ENCODE measurements around the gene CAMKMT. TPM values are rescaled to one million over a fixed set of nuclear protein-coding genes. Genes with fewer than 3 reads are reported as not detected.

Gene CAMKMT
- total RNA-seq, 2 donors from 2014 or later, result 12.0 to 12.6 TPM

DNA sequence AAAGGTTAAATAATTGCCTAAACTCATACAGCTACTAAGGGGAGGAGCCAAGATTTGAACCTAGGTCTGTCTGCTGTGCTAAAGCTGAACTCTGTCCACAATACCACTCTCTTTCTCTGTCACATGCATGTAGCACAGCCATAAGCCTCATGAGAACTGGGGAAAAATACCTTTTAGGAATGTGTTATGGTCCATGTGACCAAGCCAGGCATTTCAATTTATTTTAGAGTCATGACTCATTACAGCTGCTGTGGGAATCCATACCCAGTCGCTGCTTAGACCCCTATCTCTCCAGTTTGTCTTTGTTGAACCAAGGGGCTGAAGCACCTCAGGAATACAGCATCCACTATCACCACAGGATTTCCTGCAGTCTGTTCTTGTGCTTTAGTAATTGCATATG, 379.8 kb downstream of the CAMKMT start:
- no peak for DNase-seq (ENCODE audit: low spot score)
- intact Hi-C loops (cut with DNase I), result no loop called here

GRCh38 chr2:44742057-44742456, 380.3 kb downstream of the CAMKMT start:
- DNase-seq (ENCODE audit: low spot score), result no peak
- intact Hi-C loops (cut with DNase I), result no loop called here

GRCh38 chr2:44743473-44743872, 381.7 kb downstream of the CAMKMT start:
- no peak for DNase-seq (ENCODE audit: low spot score)
- intact Hi-C loops (cut with DNase I), result no loop called here

DNA sequence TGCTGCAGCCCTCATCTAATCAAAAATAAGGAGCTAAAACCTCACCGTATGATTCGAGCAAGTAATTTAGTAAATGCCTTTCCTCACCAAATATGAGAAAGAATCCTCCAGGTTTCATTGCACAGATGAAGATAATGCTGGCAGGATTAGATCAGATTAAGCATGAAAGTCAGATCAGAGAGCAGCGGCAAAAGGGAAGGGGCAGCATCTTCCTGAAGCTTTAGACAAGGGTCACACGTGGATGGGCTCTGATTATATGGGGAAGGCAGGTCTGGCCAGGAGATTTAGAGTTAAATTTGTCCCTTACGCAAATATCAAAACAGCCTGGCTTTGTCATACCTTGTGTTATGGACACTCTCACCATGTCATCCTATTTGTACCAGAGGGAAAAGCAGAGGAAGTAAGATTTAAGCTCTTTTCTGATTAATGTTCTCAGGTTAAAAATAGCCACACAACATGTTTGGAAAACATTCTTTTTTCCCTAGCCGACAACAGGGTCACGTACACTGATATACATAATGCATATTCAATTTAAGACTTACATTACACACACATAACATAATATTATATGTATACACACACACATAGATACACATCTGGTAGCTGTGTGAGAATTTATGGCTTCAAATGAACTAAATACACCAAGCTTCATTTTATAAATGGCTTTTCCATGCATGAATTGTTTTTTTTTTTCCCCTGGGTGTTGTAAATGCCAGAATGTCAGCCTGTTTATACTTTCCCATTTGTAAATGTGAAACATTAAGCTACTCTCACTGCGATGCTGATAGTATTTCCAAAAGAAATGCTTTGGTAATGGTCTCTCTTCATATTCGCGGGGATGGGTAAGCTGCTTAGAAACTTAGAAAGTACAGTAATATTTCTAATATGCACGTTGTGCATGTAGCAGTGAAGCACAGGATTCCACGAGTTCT, 383.5 kb downstream of the CAMKMT start:
- no peak for DNase-seq (ENCODE audit: low spot score)
- intact Hi-C loops (cut with DNase I), result no loop called here

GRCh38 chr2:44745922-44746766, 384.4 kb downstream of the CAMKMT start:
- intact Hi-C loops (cut with DNase I), result no loop called here
- DNase-seq (ENCODE audit: low spot score), result no peak

DNA sequence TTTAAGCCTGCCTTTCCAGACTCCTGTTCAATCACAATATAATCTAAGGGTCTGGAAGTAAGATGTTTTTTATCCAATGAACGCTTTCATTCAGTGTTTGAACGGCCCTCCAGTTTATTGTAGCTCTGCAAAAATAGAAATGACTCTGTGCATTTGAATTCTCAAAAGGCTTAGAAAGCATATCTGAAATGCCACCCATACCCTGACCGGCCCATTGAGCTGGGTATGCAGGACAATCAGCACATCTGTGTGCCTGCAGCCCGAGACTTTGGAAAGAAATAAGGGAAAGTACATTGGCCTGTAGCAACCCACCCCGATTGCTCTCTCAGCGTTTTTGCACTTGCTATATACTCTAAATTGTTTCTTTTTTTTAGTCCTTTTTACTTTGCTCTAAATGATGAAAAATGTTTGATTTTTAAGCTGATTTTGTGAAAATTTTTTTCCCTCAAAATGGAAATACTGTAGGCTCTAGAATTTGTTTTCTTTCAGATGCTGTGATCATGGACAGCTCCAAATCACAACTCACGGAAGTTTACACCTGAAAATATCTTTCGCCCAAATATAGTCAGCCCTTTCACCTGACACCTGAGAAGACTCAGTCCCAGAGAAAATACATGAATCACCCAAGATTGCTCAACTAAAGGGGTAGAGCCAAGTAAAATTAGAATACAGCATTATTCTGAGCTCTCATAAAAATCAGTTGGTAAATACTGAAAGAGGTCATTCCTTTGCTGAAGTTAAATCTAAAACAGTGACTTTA, 385.3 kb downstream of the CAMKMT start:
- intact Hi-C loops (cut with DNase I), result no loop called here
- DNase-seq (ENCODE audit: low spot score), result no peak

GRCh38 chr2:44747794-44748193, 386.0 kb downstream of the CAMKMT start:
- no peak for DNase-seq (ENCODE audit: low spot score)
- intact Hi-C loops (cut with DNase I), result no loop called here

GRCh38 chr2:44751754-44752479, 390.2 kb downstream of the CAMKMT start:
- intact Hi-C loops (cut with DNase I), result no loop called here
- no peak for DNase-seq (ENCODE audit: low spot score)

DNA sequence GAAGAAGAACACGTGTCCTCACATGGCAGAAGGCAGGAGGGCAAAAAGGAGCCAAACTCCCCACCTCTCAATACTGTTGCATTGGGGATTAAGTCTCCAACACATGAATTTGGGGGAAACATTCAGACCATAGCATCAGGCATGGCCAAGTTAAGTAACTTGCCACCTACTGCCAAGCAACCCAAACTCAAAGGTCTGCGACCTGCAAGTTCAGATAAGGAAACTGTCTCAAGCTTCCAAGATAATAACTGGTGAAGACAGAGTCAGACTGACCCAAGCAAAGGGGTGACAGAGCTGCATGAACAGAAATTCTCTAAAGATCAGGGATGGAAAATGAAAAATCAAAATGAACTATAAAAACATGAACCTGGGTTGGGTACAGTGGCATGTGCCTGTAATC, 391.0 kb downstream of the CAMKMT start:
- intact Hi-C loops (cut with DNase I), result no loop called here
- DNase-seq (ENCODE audit: low spot score), result no peak

DNA sequence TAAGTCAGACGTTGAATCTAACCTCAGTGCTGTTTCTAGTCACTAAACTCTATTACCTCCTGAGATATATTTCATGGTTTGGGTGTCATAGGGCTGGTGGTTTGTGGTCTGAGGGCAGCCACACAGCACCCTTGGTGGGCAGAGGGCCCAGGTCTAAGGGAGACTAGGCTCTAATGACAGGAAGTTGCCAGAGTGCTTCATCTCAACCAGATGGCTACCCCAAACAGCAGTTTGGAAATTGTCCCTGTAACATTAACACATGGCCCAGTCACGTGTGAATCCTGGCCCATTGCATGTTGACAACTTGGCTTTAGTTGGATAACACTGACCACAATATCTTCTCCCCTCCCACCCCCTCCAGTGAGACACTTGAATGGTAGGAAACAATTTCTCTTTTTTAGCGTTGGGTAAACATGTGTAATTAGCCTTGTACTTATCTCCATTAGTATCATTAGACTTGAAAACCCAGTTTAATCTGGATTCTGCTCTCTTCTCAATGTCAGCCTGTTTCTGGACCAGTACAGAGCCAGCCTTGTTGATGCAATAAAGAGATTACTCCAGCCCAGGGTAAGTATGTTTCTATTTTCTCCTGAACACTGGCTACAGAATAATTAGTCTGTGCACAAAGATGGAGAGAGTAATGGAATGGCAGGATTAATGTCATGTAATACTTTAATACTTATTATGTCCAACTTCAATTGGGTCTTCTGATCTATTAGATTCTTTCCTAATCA, 392.0 kb downstream of the CAMKMT start:
- intact Hi-C loops (cut with DNase I), result no loop called here
- no peak for DNase-seq (ENCODE audit: low spot score)

DNA sequence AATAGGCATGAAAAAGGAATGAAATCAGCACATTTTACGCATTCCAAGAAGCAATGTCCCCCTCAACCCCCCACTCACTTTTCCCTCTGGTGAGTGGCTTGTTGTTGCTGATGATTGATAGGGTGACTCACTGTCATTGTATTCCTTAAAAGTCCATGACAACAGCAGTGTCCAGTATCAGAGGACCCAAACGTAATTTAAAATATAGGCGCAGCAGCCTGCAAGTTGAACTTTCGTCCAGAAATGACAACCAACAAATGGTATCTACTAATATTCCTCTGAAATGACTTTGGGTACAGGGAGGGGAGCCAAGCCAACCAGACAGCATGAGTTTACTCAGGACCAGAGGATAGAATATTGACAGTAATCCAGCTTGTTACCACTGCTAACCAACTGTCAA, 396.8 kb downstream of the CAMKMT start:
- no peak for DNase-seq (ENCODE audit: low spot score)
- intact Hi-C loops (cut with DNase I), result no loop called here

- DNase-seq (ENCODE audit: low spot score), result no peak
- intact Hi-C loops (cut with DNase I), result no loop called here
Observed at GRCh38 chr2:44759823-44760222, 398.1 kb downstream of the CAMKMT start.

GRCh38 chr2:44763275-44763782, 401.6 kb downstream of the CAMKMT start:
- intact Hi-C loops (cut with DNase I), result no loop called here
- no peak for DNase-seq (ENCODE audit: low spot score)

DNA sequence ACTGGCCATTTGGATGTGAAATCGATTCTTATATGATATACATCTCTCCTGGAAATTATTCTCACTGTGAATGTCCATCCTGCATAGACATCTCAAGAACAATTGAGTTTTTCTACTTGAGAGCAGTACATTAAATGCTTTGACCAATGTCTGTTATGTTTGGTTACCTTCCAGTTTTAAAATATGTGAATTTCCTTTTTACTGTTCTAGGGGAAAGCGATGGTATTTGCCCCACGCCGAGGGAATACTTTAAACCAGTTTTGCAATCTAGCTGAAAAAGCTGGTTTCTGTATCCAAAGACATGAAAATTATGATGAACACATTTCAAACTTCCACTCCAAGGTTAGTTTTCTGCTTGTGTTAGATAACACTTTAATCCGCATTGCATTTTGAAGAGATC, 404.5 kb downstream of the CAMKMT start:
- intact Hi-C loops (cut with DNase I), result no loop called here

GRCh38 chr2:44766777-44767176, 405.0 kb downstream of the CAMKMT start:
- intact Hi-C loops (cut with DNase I), result no loop called here
- no peak for DNase-seq (ENCODE audit: low spot score)

More for the DNA sequence above, 404.5 kb downstream of the CAMKMT start:
- DNase-seq (ENCODE audit: low spot score), result no peak

DNA sequence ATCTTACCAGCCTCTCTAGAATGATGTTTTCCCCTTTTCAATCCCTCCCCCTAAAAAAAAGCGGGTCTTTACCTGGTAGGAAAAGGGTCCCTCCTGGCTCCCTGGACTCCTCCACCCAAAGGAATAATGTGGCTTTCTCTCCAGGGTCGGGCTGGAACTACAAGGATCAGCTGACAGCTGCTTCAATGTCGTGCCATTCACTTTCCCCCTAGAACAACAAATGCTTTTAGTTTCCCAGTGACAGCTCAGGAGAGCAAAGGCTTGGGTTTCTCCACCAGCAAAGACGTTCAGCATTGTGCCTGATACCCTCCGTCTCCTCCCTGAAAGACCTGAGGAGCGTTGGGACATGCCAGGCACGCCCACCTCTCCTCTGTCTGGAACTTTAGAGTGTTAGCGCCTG, 405.9 kb downstream of the CAMKMT start:
- DNase-seq (ENCODE audit: low spot score), result no peak
- intact Hi-C loops (cut with DNase I), result no loop called here

- intact Hi-C loops (cut with DNase I), result no loop called here
- no peak for DNase-seq (ENCODE audit: low spot score)
Observed at GRCh38 chr2:44768438-44769236, 406.9 kb downstream of the CAMKMT start.

All from posterior vena cava (tissue), 2 donors.